ENCODE data around the gene ASIC1. TPM values are rescaled to one million over a fixed set of nuclear protein-coding genes. Genes with fewer than 3 reads are reported as not detected.
"Not testable (repeated sequence)": the region's sequence is repeated elsewhere in the genome, so short reads cannot be mapped to it uniquely, and the experiment has no call there.

ASIC1 gene
- 9.5 TPM for polyA plus RNA-seq (ENCODE audit: insufficient read length)

- peak; percentile 83 for DNase-seq
Measured at GRCh38 chr12:50057000-50057841, at the start of gene ASIC1. ASIC1 (plus strand) TSS chr12:50057596; CDS start chr12:50058767, 1,171 bp downstream.

GRCh38 chr12:50013361-50014147, 43.8 kb upstream of the ASIC1 start:
- DNase-seq, result no peak

DNA sequence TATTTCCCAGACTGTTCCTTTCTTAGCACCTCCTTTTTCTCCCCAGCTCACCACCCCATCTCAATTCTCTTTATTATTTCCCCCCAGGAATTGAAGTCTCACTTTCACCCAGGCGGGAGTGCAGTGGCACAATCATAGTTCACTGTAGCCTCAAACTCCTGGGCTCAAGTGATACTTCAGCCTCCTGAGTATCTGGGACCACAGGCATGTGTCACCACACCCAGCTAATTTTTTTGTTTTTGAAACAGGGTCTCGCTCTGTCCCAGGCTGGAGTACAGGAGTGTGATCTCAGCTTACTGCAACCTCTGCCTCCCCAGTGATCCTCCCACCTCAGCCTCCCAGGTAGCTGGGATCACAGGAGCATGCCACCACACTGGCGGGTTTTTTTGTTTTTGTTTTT, 43.1 kb upstream of the ASIC1 start:
- no peak for DNase-seq

- DNase-seq, result peak; percentile 87
Measured at GRCh38 chr12:50016501-50017475, 40.6 kb upstream of the ASIC1 start.

- no peak for DNase-seq
Measured at GRCh38 chr12:50017641-50018040, 39.8 kb upstream of the ASIC1 start.

GRCh38 chr12:50018154-50018553, 39.2 kb upstream of the ASIC1 start:
- peak; percentile 56 for DNase-seq

DNA sequence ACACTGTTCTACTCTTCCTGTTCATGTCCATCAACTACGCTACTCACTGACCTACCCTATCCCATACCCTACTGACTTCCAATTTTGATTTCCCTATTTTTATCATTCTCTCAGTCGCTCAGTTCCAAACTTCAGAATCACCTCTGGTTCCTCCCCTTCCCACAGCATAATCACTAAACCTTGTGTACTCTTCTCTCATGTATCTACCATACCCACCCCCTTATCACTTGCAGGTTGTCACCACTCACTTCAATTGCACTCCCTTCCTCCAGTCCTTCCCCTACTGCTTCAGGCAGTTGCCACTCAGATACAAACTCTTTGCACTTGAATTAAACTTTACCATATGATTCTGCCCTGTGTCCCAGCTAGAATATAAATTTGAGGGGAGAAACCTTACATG, 38.4 kb upstream of the ASIC1 start:
- no peak for DNase-seq

DNA sequence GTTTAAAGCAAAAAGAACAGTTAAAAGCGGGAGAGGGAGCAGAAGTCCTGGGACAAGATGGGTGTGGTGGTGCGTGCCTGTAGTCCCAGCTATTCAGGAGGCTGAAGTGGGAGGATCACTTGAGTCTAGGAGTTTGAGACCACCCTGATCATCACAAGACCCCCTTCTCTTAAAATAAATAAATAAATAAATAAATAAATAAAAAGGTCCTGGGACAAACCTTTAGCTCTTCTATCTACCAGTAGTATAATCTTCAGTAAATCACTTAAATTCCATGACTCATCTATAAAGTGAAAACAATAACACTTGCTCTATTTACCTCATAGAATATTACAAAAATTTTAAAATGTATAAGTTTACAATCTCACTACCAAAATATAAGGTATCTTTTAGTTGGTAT, 37.9 kb upstream of the ASIC1 start:
- DNase-seq, result no peak

DNA sequence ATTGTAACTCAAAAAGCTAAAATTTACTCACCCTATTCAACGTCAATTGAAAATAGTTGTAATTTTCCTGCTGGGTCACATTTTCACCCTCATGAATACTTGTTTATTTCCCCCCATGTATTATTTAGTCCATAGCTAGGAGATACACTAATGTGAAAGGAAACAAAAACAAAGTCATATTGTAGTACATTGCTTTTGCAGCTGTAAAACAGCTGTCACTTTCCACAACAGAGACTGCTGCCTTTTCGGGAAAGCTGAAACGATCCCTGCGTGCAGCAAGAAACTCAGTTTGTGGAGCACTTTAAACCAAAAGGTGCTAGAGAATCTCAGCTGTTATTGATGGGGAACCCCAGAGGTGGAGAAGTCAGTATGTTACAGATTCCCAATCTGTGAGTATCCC, 36.4 kb upstream of the ASIC1 start:
- DNase-seq, result peak; percentile 45

DNA sequence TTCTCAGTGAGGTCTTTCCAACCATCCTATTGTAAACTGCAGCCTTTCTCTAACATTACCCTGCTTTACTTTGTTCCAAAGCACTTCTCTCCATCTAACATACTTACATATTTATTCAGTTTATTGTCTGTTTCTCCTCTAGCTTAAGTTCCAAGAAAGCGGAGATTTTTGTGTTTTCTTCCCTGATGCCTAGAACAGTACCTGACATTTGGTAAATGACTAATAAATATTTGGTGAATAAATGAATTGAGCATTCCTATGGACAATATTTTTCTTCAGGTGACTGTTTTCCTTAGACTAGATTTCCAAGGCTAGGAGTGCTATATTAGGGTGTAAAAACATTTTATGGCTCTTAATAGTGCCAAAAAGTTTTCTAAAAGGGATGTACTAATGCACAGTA, 34.5 kb upstream of the ASIC1 start:
- DNase-seq, result no peak

GRCh38 chr12:50024227-50024626, 33.2 kb upstream of the ASIC1 start:
- no peak for DNase-seq

DNA sequence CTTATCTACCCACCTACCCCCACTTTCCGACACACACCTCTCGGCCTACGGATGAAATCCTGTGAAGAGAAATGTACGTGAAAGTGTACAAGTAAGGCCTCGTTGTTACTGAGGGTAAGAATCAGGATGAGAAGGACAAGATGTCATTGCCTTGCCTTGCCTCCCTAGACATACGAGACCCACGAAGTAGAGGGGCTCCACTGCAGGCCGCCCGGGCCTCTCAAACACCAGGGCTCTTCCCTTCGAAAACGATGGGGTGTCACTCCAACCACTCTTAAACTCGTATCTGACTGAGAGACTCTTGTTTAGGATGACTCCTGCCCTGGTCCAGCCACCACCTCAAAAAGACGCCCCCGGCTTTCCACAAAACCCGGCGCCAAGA, 32.6 kb upstream of the ASIC1 start:
- DNase-seq, result no peak

- DNase-seq, result peak; percentile 99
Measured at GRCh38 chr12:50025187-50026059, 32.0 kb upstream of the ASIC1 start, which contains the start of gene RACGAP1. RACGAP1 (minus strand) TSS chr12:50025494; CDS start chr12:50016715, 8,779 bp downstream.

- no peak for DNase-seq
Measured at GRCh38 chr12:50026691-50027090, 30.7 kb upstream of the ASIC1 start.

DNA sequence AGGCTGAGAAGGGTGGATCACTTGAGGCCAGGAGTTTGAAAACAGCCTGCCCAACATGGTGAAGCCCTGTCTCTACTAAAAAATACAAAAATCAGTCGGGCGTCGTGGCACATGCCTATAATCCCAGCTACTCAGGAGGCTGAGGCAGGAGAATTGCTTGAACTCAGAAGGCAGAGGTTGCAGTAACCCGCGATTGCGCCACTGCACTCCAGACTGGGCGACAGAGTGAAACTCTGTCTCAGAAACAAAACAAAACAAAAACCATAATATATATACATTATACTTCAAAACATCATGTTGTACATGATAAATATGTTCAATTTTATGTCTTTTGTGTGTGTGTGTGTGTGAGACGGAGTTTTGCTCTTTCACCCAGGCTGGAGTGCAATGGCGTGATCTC, 26.9 kb upstream of the ASIC1 start:
- DNase-seq, result not testable (repeated sequence)

DNA sequence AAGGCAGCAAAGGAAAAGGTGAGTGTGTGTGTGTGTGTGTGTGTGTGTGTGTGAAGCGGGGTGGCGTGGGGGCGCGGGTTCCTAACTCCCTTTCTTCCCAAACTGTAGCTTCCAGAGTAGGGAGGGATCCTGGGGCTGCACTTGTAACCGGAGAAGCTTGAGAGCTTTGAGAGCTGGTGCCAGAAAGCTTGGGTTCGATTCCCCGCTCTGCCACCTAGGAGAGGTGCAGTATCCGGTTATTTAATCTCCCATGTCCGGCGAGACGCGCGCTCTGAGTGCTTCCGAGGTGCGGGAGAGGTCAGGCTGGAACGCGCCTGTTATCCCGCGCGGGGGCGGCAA, 24.9 kb upstream of the ASIC1 start:
- DNase-seq, result no peak

GRCh38 chr12:50032854-50033581, 24.4 kb upstream of the ASIC1 start:
- DNase-seq, result no peak

- no peak for DNase-seq
Measured at GRCh38 chr12:50038336-50038735, 19.1 kb upstream of the ASIC1 start.

- DNase-seq, result peak; percentile 63
Measured at GRCh38 chr12:50039151-50039835, 18.1 kb upstream of the ASIC1 start.

DNA sequence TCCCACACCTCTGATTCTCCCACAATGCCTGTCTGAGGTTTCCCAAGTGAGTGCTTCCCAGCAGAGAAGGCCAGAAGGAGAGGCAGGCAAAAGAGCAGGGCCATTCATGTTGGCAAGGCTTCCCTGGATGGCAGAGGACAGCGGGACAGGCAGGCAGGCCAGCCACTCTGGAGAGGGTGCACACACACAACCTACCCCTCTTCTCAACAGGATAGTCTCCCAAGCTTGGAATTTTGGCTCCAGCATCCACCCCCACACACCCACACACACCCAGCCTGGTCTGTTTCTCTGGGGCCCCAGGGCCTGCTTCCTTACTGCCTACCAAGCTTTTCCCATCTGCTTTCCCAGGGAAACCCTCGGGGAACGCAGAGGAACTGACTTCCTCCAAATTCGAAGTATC, 16.7 kb upstream of the ASIC1 start:
- DNase-seq, result no peak

Measured in hindlimb muscle (tissue), 1 donor.